ENCODE results near the gene PPP1R9A.

The PPP1R9A gene

GRCh38 chr7:95320651-95321050 is 413.3 kb downstream of the PPP1R9A start:
- no peak overlapping the region for H2BK5ac ChIP-seq (ENCODE audit: low read length)
- H3K14ac ChIP-seq (ENCODE audit: low read length): no peak overlapping the region
- H2BK12ac ChIP-seq (ENCODE audit: low read length): no peak overlapping the region
- no peak overlapping the region for H2AK5ac ChIP-seq (ENCODE audit: low read depth, low read length)
- no peak overlapping the region for H4K91ac ChIP-seq (ENCODE audit: low read depth, low read length, poor library complexity)
- H3K23ac ChIP-seq (ENCODE audit: low read depth, low read length, poor library complexity): no peak overlapping the region
- no peaks in the 10 kb centered on the region for H3K9me3 ChIP-seq (replicated peaks in 1 of 2; ENCODE audit: control insufficient read depth in 2 of 2, insufficient read depth in 1 of 2, low read depth in 1 of 2, low read length in 2 of 2)
- peaks cover 0 to 5% of the 10 kb centered on the region in 2 donors for H3K4me1 ChIP-seq (ENCODE audit: control insufficient read depth in 2 of 2, insufficient read depth in 1 of 2, low read depth in 1 of 2, low read length in 2 of 2)
- H2BK15ac ChIP-seq (ENCODE audit: low read length): no peak overlapping the region
- no peak overlapping the region for H2BK120ac ChIP-seq (ENCODE audit: low read depth, low read length)
- H3K4me3 ChIP-seq (ENCODE audit: low read length in 2 of 2): no peak overlapping the region
- no peak overlapping the region for H3K18ac ChIP-seq (ENCODE audit: low read length)
- H3K36me3 ChIP-seq (replicated peaks in 1 of 2; ENCODE audit: control insufficient read depth in 2 of 2, insufficient read depth in 2 of 2, low read length in 2 of 2): no peaks in the 10 kb centered on the region
- H2AFZ ChIP-seq (ENCODE audit: low read length): no peak overlapping the region
- H3K79me1 ChIP-seq (ENCODE audit: low read depth, low read length): no peaks in the 10 kb centered on the region
- no peak overlapping the region for H3K9ac ChIP-seq (ENCODE audit: low read depth, low read length, poor library complexity)
- no peak overlapping the region for H4K8ac ChIP-seq (ENCODE audit: low read depth, low read length)
- no peak overlapping the region for H3K4me2 ChIP-seq (ENCODE audit: insufficient read depth, low read length, poor library complexity, severe bottlenecking)
- H3K27me3 ChIP-seq (ENCODE audit: control insufficient read depth in 3 of 3, insufficient read depth in 3 of 3, low read depth in 1 of 3, low read length in 3 of 3): no peaks in the 10 kb centered on the region
- no peak overlapping the region for H3K27ac ChIP-seq (replicated peaks; ENCODE audit: low read length)
- WGBS, 2 donors (ENCODE audit: extremely low coverage in 2 of 2, insufficient read length in 2 of 2, insufficient replicate concordance in 1 of 2): no CpG with 5 or more reads among the region's 1 CpG
- H3K4ac ChIP-seq (ENCODE audit: low read length): no peak overlapping the region
- no peak for DNase-seq (ENCODE audit: low spot score)

- no peak overlapping the region for H4K91ac ChIP-seq (ENCODE audit: low read depth, low read length, poor library complexity)
- no peak overlapping the region for H3K27ac ChIP-seq (replicated peaks; ENCODE audit: low read length)
- H2AFZ ChIP-seq (ENCODE audit: low read length): no peak overlapping the region
- no peak overlapping the region for H3K4me2 ChIP-seq (ENCODE audit: insufficient read depth, low read length, poor library complexity, severe bottlenecking)
- no peak overlapping the region for H3K14ac ChIP-seq (ENCODE audit: low read length)
- no peak overlapping the region for H3K9ac ChIP-seq (ENCODE audit: low read depth, low read length, poor library complexity)
- H3K18ac ChIP-seq (ENCODE audit: low read length): no peak overlapping the region
- no peaks in the 10 kb centered on the region for H3K79me1 ChIP-seq (ENCODE audit: low read depth, low read length)
- no peaks in the 10 kb centered on the region for H3K36me3 ChIP-seq (replicated peaks in 1 of 2; ENCODE audit: control insufficient read depth in 2 of 2, insufficient read depth in 2 of 2, low read length in 2 of 2)
- no peak overlapping the region for H3K4me3 ChIP-seq (ENCODE audit: low read length in 2 of 2)
- peaks cover 0 to 3% of the 10 kb centered on the region in 2 donors for H3K9me3 ChIP-seq (replicated peaks in 1 of 2; ENCODE audit: control insufficient read depth in 2 of 2, insufficient read depth in 1 of 2, low read depth in 1 of 2, low read length in 2 of 2)
- no peak for DNase-seq (ENCODE audit: low spot score)
- no peak overlapping the region for H2AK5ac ChIP-seq (ENCODE audit: low read depth, low read length)
- peaks cover 0 to 5% of the 10 kb centered on the region in 2 donors for H3K4me1 ChIP-seq (ENCODE audit: control insufficient read depth in 2 of 2, insufficient read depth in 1 of 2, low read depth in 1 of 2, low read length in 2 of 2)
- H2BK120ac ChIP-seq (ENCODE audit: low read depth, low read length): no peak overlapping the region
- H2BK15ac ChIP-seq (ENCODE audit: low read length): no peak overlapping the region
- no peak overlapping the region for H2BK12ac ChIP-seq (ENCODE audit: low read length)
- H3K27me3 ChIP-seq (ENCODE audit: control insufficient read depth in 3 of 3, insufficient read depth in 3 of 3, low read depth in 1 of 3, low read length in 3 of 3): no peaks in the 10 kb centered on the region
- no peak overlapping the region for H3K23ac ChIP-seq (ENCODE audit: low read depth, low read length, poor library complexity)
- no CpG with 5 or more reads among the region's 1 CpG for WGBS, 2 donors (ENCODE audit: extremely low coverage in 2 of 2, insufficient read length in 2 of 2, insufficient replicate concordance in 1 of 2)
- H3K4ac ChIP-seq (ENCODE audit: low read length): no peak overlapping the region
- no peak overlapping the region for H2BK5ac ChIP-seq (ENCODE audit: low read length)
- H4K8ac ChIP-seq (ENCODE audit: low read depth, low read length): no peak overlapping the region
Observed at GRCh38 chr7:95321720-95322119, 414.3 kb downstream of the PPP1R9A start.

GRCh38 chr7:95322396-95322795 is 415.0 kb downstream of the PPP1R9A start:
- Histone ChIP-seq H3K27ac (replicated peaks; ENCODE audit: low read length) (no peak overlapping the region), H3K9ac (ENCODE audit: low read depth, low read length, poor library complexity) (no peak overlapping the region), H3K9me3 (replicated peaks in 1 of 2; ENCODE audit: control insufficient read depth in 2 of 2, insufficient read depth in 1 of 2, low read depth in 1 of 2, low read length in 2 of 2) (peaks cover 0 to 3% of the 10 kb centered on the region in 2 donors), H3K4me3 (ENCODE audit: low read length in 2 of 2) (no peak overlapping the region), H3K14ac (ENCODE audit: low read length) (no peak overlapping the region), H2BK120ac (ENCODE audit: low read depth, low read length) (no peak overlapping the region), H2BK12ac (ENCODE audit: low read length) (no peak overlapping the region), H2AK5ac (ENCODE audit: low read depth, low read length) (no peak overlapping the region), H2AFZ (ENCODE audit: low read length) (no peak overlapping the region), H2BK5ac (ENCODE audit: low read length) (no peak overlapping the region), H3K79me1 (ENCODE audit: low read depth, low read length) (no peaks in the 10 kb centered on the region), H3K27me3 (ENCODE audit: control insufficient read depth in 3 of 3, insufficient read depth in 3 of 3, low read depth in 1 of 3, low read length in 3 of 3) (no peaks in the 10 kb centered on the region), H3K4me1 (ENCODE audit: control insufficient read depth in 2 of 2, insufficient read depth in 1 of 2, low read depth in 1 of 2, low read length in 2 of 2) (peaks cover 0 to 5% of the 10 kb centered on the region in 2 donors), H3K18ac (ENCODE audit: low read length) (no peak overlapping the region), H4K8ac (ENCODE audit: low read depth, low read length) (no peak overlapping the region), H3K36me3 (replicated peaks in 1 of 2; ENCODE audit: control insufficient read depth in 2 of 2, insufficient read depth in 2 of 2, low read length in 2 of 2) (no peaks in the 10 kb centered on the region), H2BK15ac (ENCODE audit: low read length) (no peak overlapping the region), H3K4ac (ENCODE audit: low read length) (no peak overlapping the region), H4K91ac (ENCODE audit: low read depth, low read length, poor library complexity) (no peak overlapping the region), H3K23ac (ENCODE audit: low read depth, low read length, poor library complexity) (no peak overlapping the region), H3K4me2 (ENCODE audit: insufficient read depth, low read length, poor library complexity, severe bottlenecking) (no peak overlapping the region)
- WGBS, 2 donors (ENCODE audit: extremely low coverage in 2 of 2, insufficient read length in 2 of 2, insufficient replicate concordance in 1 of 2): no CpG with 5 or more reads among the region's 8 CpGs
- no peak for DNase-seq (ENCODE audit: low spot score)

GRCh38 chr7:95322854-95323253 is 415.5 kb downstream of the PPP1R9A start:
- no peak overlapping the region for H3K4me2 ChIP-seq (ENCODE audit: insufficient read depth, low read length, poor library complexity, severe bottlenecking)
- no peak overlapping the region for H3K14ac ChIP-seq (ENCODE audit: low read length)
- H4K8ac ChIP-seq (ENCODE audit: low read depth, low read length): no peak overlapping the region
- no peak overlapping the region for H2BK15ac ChIP-seq (ENCODE audit: low read length)
- H3K4me1 ChIP-seq (ENCODE audit: control insufficient read depth in 2 of 2, insufficient read depth in 1 of 2, low read depth in 1 of 2, low read length in 2 of 2): peaks cover 0 to under 1% of the 10 kb centered on the region in 2 donors
- no peaks in the 10 kb centered on the region for H3K27me3 ChIP-seq (ENCODE audit: control insufficient read depth in 3 of 3, insufficient read depth in 3 of 3, low read depth in 1 of 3, low read length in 3 of 3)
- H2BK120ac ChIP-seq (ENCODE audit: low read depth, low read length): no peak overlapping the region
- H3K79me1 ChIP-seq (ENCODE audit: low read depth, low read length): no peaks in the 10 kb centered on the region
- no peak overlapping the region for H4K91ac ChIP-seq (ENCODE audit: low read depth, low read length, poor library complexity)
- peaks cover 0 to 3% of the 10 kb centered on the region in 2 donors for H3K9me3 ChIP-seq (replicated peaks in 1 of 2; ENCODE audit: control insufficient read depth in 2 of 2, insufficient read depth in 1 of 2, low read depth in 1 of 2, low read length in 2 of 2)
- no peak overlapping the region for H2AFZ ChIP-seq (ENCODE audit: low read length)
- no peak overlapping the region for H2AK5ac ChIP-seq (ENCODE audit: low read depth, low read length)
- H3K36me3 ChIP-seq (replicated peaks in 1 of 2; ENCODE audit: control insufficient read depth in 2 of 2, insufficient read depth in 2 of 2, low read length in 2 of 2): no peaks in the 10 kb centered on the region
- no peak overlapping the region for H2BK5ac ChIP-seq (ENCODE audit: low read length)
- H3K4ac ChIP-seq (ENCODE audit: low read length): no peak overlapping the region
- H3K4me3 ChIP-seq (ENCODE audit: low read length in 2 of 2): no peak overlapping the region
- H2BK12ac ChIP-seq (ENCODE audit: low read length): no peak overlapping the region
- H3K27ac ChIP-seq (replicated peaks; ENCODE audit: low read length): no peak overlapping the region
- H3K18ac ChIP-seq (ENCODE audit: low read length): no peak overlapping the region
- no peak for DNase-seq (ENCODE audit: low spot score)
- no peak overlapping the region for H3K23ac ChIP-seq (ENCODE audit: low read depth, low read length, poor library complexity)
- no peak overlapping the region for H3K9ac ChIP-seq (ENCODE audit: low read depth, low read length, poor library complexity)
- no CpG with 5 or more reads among the region's 2 CpGs for WGBS, 2 donors (ENCODE audit: extremely low coverage in 2 of 2, insufficient read length in 2 of 2, insufficient replicate concordance in 1 of 2)
